Heart left ventricle (tissue), 13 donors: ENCODE results near the gene FAM8A1.

Source experiments
- CTCF ChIP-seq, 12 donors: fragments of 200-600 bp; sonication (generic) in 4 of 12; IDR thresholded peaks; one replicate each; pipeline versions ENCODE4 v1.5.0 to v1.8.0; 2018 to 2022; ENCODE audit warnings: antibody characterized with exemption in 12 of 12, mild to moderate bottlenecking in 5 of 12
- POLR2A ChIP-seq, 2 donors: fragments of 450-650 bp; IDR thresholded peaks; one replicate each; pipeline ENCODE4 v1.6.1; 2017; ENCODE audit warnings: antibody characterized with exemption in 2 of 2, mild to moderate bottlenecking in 2 of 2, moderate library complexity in 2 of 2
- donor health status: ischemic (EF 13 %, LVEDD 7.1; RV severe dilation, severe dysfunction).
- donor health status: DM: no; HTN: yes; CAD: no.
- donor health status: DM: no; HTN: no; CAD: no.
- donor health status: ischemic (EF 25% LVEDD 6.9; RV normal size, moderate dysfunction).
- donor health status: ischemic (EF 25% LVEDD 5.7; RV mildly dilated, moderate dysfunction).
- donor health status: ischemic (EF 35%, LVEDD 5.7; RV mildly dilated, moderate dysfunction).
- donor health status: nonischemic (EF 11% LVEDD 7.7; RV severe dilation, severe dysfunction).
- donor health status: DM: yes; HTN: yes; CAD: no.
- donor health status: PGD.
- donor health status: ischemic (EF 29% LVEDD 5.4; RV normal size, mild dysfunction).
- donor health status: nonischemic (EF 23%, LVEDD 6.1; RV moderate dilation, normal function).

- TF ChIP-seq CTCF (IDR thresholded peaks at IDR 0.05), result no peak
- no peak for TF ChIP-seq POLR2A (IDR thresholded peaks at IDR 0.05)
Observed at GRCh38 chr6:17574866-17575560, 25.1 kb upstream of the FAM8A1 start.
